HepG2 (cell line): Measurements from ENCODE around the gene SETD5. TPM values are rescaled to one million over a fixed set of nuclear protein-coding genes. Genes with fewer than 3 reads are reported as not detected.

Experiments
- HES4 ChIP-seq: sonication (generic); formaldehyde crosslinking; IDR thresholded peaks from 2 replicates; pipeline ENCODE4 v1.9.0; 2021; ENCODE audit warnings: mild to moderate bottlenecking, missing genetic modification reagents, borderline replicate concordance
- HMGXB4 ChIP-seq, 2 experiments: sonication (generic) in 1 of 2; formaldehyde crosslinking in 1 of 2; IDR thresholded peaks; 2 replicates each; pipeline versions ENCODE4 v1.4.0 to v1.6.1; 2018 to 2020; ENCODE audit warnings: missing genetic modification reagents in 2 of 2, borderline replicate concordance in 1 of 2, low read depth in 1 of 2, mild to moderate bottlenecking in 1 of 2, missing biosample characterization in 1 of 2
- SALL1 ChIP-seq: sonication (generic); formaldehyde crosslinking; IDR thresholded peaks from 2 replicates; pipeline ENCODE4 v1.8.0; 2022; ENCODE audit warnings: mild to moderate bottlenecking, missing genetic modification reagents
- SOX5 ChIP-seq: IDR thresholded peaks from 2 replicates; pipeline ENCODE4 v1.6.1; 2016; ENCODE audit warnings: borderline replicate concordance
- THYN1 ChIP-seq: sonication (generic); formaldehyde crosslinking; IDR thresholded peaks from 2 replicates; pipeline ENCODE4 v1.8.1; 2023; ENCODE audit warnings: low read depth, mild to moderate bottlenecking, moderate library complexity, missing genetic modification reagents, borderline replicate concordance
- ZBTB10 ChIP-seq: sonication (generic); formaldehyde crosslinking; IDR thresholded peaks from 2 replicates; pipeline ENCODE4 v1.4.0; 2020; ENCODE audit warnings: missing genetic modification reagents, borderline replicate concordance
- ZFP82 ChIP-seq: sonication (generic); formaldehyde crosslinking; IDR thresholded peaks from 2 replicates; pipeline ENCODE4 v1.5.1; 2020; ENCODE audit warnings: mild to moderate bottlenecking, missing genetic modification reagents, borderline replicate concordance
- ZFY ChIP-seq: sonication (generic); formaldehyde crosslinking; IDR thresholded peaks from 2 replicates; pipeline ENCODE4 v1.4.0; 2020; ENCODE audit warnings: missing genetic modification reagents
- ZNF713 ChIP-seq: sonication (generic); formaldehyde crosslinking; IDR thresholded peaks from 2 replicates; pipeline ENCODE4 v1.4.0; 2020; ENCODE audit warnings: mild to moderate bottlenecking, missing genetic modification reagents
- polyA plus RNA-seq, 8 experiments: library from polyadenylated mRNA; depleted of rRNA in 3 of 8; stranded (reverse) in 7 of 8; unstranded in 1 of 8; fragments of >200 nt; fragmentation: Illumina TruSeq in 4 of 8; extraction: Trizol in 4 of 8; gene quantifications; 2 replicates each; pipeline versions ENCODE4 v1.2.1 to v1.2.3, GENCODE V29; 2011 to 2016; ENCODE audit warnings: low read depth in 4 of 8, missing spikeins in 1 of 8, mixed read lengths in 1 of 8; ENCODE audit not compliant: insufficient read depth in 1 of 8
- total RNA-seq, 5 experiments: library from RNA; depleted of rRNA; stranded (reverse); fragments of >200 nt; fragmentation: Illumina TruSeq; extraction: Trizol; gene quantifications; 2 replicates each; pipeline ENCODE4 v1.2.3, GENCODE V29; 2016; ENCODE audit warnings: low read depth in 1 of 5
- TF ChIP-seq, protein P1 (sequence below): sonication (generic); formaldehyde crosslinking; conservative IDR thresholded peaks from 2 replicates; pipeline ENCODE4 v1.8.0; 2022; ENCODE audit warnings: mild to moderate bottlenecking, moderate library complexity, missing genetic modification reagents
- TF ChIP-seq, protein P2 (sequence below): sonication (generic); formaldehyde crosslinking; IDR thresholded peaks from 2 replicates; pipeline ENCODE4; 2020; ENCODE audit warnings: missing genetic modification reagents, mild to moderate bottlenecking, borderline replicate concordance
- TF ChIP-seq, protein P3 (sequence below): sonication (generic); formaldehyde crosslinking; IDR thresholded peaks from 2 replicates; pipeline ENCODE4 v1.5.0; 2020; ENCODE audit warnings: mild to moderate bottlenecking, missing genetic modification reagents, borderline replicate concordance

Gene SETD5
- total and polyA plus RNA-seq, 2 of the 13 experiments (the other 11 are each of a cell fraction or from before 2014, with no cell fraction given) = 46.8 to 95.8 TPM

GRCh38 chr3:9397906-9398699 is 688 bp downstream of the SETD5 start (continued):
- TF ChIP-seq, protein P1, sequence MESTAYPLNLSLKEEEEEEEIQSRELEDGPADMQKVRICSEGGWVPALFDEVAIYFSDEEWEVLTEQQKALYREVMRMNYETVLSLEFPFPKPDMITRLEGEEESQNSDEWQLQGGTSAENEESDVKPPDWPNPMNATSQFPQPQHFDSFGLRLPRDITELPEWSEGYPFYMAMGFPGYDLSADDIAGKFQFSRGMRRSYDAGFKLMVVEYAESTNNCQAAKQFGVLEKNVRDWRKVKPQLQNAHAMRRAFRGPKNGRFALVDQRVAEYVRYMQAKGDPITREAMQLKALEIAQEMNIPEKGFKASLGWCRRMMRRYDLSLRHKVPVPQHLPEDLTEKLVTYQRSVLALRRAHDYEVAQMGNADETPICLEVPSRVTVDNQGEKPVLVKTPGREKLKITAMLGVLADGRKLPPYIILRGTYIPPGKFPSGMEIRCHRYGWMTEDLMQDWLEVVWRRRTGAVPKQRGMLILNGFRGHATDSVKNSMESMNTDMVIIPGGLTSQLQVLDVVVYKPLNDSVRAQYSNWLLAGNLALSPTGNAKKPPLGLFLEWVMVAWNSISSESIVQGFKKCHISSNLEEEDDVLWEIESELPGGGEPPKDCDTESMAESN (CRISPR knock-in tag) = 0 out of 2 replicates have a peak, but pooled peaks have one; percentile 17
- TF ChIP-seq, protein P2, sequence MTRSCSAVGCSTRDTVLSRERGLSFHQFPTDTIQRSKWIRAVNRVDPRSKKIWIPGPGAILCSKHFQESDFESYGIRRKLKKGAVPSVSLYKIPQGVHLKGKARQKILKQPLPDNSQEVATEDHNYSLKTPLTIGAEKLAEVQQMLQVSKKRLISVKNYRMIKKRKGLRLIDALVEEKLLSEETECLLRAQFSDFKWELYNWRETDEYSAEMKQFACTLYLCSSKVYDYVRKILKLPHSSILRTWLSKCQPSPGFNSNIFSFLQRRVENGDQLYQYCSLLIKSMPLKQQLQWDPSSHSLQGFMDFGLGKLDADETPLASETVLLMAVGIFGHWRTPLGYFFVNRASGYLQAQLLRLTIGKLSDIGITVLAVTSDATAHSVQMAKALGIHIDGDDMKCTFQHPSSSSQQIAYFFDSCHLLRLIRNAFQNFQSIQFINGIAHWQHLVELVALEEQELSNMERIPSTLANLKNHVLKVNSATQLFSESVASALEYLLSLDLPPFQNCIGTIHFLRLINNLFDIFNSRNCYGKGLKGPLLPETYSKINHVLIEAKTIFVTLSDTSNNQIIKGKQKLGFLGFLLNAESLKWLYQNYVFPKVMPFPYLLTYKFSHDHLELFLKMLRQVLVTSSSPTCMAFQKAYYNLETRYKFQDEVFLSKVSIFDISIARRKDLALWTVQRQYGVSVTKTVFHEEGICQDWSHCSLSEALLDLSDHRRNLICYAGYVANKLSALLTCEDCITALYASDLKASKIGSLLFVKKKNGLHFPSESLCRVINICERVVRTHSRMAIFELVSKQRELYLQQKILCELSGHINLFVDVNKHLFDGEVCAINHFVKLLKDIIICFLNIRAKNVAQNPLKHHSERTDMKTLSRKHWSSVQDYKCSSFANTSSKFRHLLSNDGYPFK = peak; percentile 45; the same call in 1 of the 2 replicates
- no peak for TF ChIP-seq THYN1
- TF ChIP-seq SOX5 (CRISPR knock-in tag) = no peak
- TF ChIP-seq, protein P3, sequence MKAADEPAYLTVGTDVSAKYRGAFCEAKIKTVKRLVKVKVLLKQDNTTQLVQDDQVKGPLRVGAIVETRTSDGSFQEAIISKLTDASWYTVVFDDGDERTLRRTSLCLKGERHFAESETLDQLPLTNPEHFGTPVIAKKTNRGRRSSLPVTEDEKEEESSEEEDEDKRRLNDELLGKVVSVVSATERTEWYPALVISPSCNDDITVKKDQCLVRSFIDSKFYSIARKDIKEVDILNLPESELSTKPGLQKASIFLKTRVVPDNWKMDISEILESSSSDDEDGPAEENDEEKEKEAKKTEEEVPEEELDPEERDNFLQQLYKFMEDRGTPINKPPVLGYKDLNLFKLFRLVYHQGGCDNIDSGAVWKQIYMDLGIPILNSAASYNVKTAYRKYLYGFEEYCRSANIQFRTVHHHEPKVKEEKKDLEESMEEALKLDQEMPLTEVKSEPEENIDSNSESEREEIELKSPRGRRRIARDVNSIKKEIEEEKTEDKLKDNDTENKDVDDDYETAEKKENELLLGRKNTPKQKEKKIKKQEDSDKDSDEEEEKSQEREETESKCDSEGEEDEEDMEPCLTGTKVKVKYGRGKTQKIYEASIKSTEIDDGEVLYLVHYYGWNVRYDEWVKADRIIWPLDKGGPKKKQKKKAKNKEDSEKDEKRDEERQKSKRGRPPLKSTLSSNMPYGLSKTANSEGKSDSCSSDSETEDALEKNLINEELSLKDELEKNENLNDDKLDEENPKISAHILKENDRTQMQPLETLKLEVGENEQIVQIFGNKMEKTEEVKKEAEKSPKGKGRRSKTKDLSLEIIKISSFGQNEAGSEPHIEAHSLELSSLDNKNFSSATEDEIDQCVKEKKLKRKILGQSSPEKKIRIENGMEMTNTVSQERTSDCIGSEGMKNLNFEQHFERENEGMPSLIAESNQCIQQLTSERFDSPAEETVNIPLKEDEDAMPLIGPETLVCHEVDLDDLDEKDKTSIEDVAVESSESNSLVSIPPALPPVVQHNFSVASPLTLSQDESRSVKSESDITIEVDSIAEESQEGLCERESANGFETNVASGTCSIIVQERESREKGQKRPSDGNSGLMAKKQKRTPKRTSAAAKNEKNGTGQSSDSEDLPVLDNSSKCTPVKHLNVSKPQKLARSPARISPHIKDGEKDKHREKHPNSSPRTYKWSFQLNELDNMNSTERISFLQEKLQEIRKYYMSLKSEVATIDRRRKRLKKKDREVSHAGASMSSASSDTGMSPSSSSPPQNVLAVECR (CRISPR knock-in tag) = peak; percentile 56
- TF ChIP-seq SALL1 (CRISPR knock-in tag) = peak; percentile 36; the same call in 1 of the 2 replicates
- TF ChIP-seq ZNF713 (CRISPR knock-in tag) = 0 out of 2 replicates have a peak, but pooled peaks have one; percentile 10
- 0 out of 2 replicates have a peak, but pooled peaks have one; percentile 1 for TF ChIP-seq HES4 (CRISPR knock-in tag)
- 0 out of 2 replicates have a peak, but pooled peaks have one; percentile 21 for TF ChIP-seq ZBTB10 (CRISPR knock-in tag)
- 0 out of 2 replicates have a peak, but pooled peaks have one; percentile 20 for TF ChIP-seq ZFP82 (CRISPR knock-in tag)
- TF ChIP-seq ZFY (CRISPR knock-in tag) = peak; percentile 86
- peak; percentile 19 to 48; a peak in 2 of 4 replicates for TF ChIP-seq HMGXB4 (CRISPR knock-in tag; IDR thresholded peaks at IDR 0.05; ENCODE audit: borderline replicate concordance in 1 of 2, low read depth in 1 of 2)
